Hematopoietic multipotent progenitor cell treated with erythropoietin and hydrocortisone succinate and interleukin-3 and kit ligand, for 8 days (in vitro differentiated cells): ENCODE measurements around the gene DRAM1.
A peak's percentile ranks its signal among the peaks of the same experiment; 100 is the strongest.
"Not testable (repeated sequence)": the region's sequence is repeated elsewhere in the genome, so short reads cannot be mapped to it uniquely, and the experiment has no call there.

ENCODE experiments used
- DNase-seq: peaks from one replicate; pipeline ENCODE4 v3.0.0-alpha.2; 2015

DRAM1 gene

DNA sequence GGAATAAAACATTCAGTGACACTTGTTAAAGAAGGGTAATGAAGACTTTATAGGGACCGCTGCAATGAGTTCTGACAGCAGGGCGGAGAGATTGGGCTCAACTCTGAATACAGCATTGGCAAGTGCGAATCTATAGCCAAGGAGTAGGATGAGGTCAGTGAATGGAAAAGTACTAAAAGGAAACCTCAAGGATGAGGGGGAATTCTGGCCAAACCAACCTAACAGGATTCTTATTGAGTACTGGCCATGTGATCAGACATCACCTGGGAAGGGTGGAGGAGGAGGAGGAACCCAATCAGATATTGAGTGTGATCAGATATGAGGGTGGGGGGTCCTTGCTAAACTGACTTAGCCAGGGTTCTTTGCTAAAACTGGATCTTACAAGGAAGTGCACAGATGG, 31.0 kb downstream of the DRAM1 start:
- DNase-seq: no peak

- no peak for DNase-seq
Measured at GRCh38 chr12:101909646-101910045, 32.3 kb downstream of the DRAM1 start.

GRCh38 chr12:101915841-101916240, 38.5 kb downstream of the DRAM1 start:
- no peak for DNase-seq

- not testable (repeated sequence) for DNase-seq
Measured at GRCh38 chr12:101918805-101919204, 41.4 kb downstream of the DRAM1 start.

DNA sequence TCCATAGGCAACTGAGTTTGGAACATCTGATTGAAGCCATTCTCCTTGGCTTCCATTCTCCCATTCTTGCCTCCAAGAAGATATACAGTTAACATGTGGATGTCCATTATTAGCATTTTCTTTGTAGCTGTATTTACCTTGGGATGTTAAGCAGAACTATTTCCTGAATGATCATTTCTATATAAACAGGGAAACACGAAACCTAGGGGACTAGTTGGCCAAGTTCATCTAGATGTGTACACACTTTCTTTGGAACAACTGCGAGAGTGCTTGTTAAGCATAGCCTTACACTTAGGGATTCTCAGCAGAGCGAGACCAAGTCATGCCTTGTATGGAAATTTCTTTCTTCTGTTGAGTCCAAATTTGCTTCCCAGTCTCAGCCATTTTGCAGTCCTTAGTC, 42.1 kb downstream of the DRAM1 start:
- no peak for DNase-seq

DNA sequence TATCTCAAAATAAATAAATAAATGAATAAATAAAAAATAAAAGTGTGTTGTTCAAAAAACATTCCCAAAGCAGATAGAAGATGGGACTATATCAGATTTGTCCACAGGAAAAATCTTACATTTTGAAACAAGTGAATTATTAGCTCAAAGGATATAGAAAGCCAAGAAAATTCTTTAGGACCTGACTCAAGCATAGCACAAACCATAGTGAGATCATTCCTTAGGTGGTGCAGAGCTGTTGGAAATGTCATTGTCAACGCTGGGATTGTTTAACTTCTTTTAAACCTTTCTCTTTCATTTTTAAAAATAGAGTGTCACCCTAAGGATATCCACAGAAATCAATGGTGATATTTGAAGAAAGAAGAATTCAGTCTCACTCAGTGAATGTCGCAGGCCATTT, 43.5 kb downstream of the DRAM1 start:
- no peak for DNase-seq

DNA sequence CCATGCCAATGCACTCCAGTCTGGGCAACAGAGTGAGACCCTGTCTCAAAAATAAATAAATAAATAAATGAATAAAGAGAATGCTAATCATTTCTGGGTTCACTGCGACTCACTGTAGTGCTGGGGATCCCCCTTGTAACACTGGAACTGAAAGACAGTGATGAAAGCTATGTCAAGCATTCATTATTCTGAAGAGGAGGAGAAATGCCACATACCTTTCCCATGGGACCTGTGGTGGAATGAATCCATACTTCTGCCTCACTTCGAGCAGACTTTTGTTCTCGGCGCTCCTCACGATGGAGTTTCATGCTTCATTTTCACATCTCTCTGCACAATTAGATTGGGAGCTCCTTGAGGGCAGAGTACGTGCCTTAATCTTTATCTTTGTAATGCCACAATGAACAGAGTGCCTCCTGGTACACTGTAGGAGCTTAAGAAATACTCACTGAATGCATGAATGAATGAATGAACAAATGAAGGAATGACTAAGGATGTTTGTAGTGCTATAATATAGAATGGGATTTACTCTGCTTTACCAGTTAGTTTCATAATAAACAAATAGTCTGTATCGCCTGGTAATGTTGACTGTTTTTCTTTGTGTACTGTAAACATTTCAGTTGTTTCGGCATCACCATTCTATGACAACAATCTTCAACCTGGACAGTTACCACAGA, 45.8 kb downstream of the DRAM1 start:
- no peak for DNase-seq

DNA sequence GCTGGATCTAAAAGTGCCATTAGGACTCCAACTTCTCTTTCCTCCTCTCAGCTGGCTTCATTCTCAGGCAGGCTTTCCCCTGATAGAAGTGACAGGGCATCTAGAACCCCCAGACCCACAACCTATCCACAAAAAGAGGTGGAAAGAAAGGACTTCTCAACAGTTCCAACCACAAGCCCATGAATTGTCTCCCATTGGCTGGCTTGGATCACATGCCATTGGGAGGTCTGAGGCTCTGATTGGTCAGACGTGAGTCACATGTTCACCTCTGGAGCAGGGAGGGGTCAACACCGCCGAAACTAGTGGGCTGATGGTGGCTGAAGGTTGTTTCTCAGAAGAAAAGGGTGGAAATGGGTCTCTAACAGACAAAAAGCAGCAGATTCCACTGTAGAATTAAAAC, 47.2 kb downstream of the DRAM1 start:
- peak; percentile 19 for DNase-seq

GRCh38 chr12:101925361-101925760, 48.0 kb downstream of the DRAM1 start:
- no peak for DNase-seq

DNA sequence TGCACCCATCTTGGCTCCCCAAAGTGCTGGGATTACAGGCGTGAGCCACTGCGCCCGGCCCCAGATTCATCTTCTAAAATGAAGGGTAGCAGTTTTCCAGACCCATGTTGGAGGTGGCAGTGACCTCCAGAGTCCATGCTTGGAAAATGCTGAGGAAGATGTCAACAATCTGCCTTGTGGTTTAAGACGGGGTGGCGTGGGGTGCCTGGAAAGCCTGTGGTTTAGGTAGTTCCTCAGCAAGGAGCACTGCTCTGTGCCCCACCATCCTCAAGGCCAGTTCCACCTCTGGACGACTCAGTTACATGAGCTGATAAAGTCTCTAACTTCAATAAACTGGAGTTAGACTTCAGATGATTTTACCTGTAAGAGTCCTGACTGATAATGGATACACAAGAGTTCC, 48.6 kb downstream of the DRAM1 start:
- no peak for DNase-seq

- no peak for DNase-seq
Measured at GRCh38 chr12:101927036-101927435, 49.7 kb downstream of the DRAM1 start.

DNA sequence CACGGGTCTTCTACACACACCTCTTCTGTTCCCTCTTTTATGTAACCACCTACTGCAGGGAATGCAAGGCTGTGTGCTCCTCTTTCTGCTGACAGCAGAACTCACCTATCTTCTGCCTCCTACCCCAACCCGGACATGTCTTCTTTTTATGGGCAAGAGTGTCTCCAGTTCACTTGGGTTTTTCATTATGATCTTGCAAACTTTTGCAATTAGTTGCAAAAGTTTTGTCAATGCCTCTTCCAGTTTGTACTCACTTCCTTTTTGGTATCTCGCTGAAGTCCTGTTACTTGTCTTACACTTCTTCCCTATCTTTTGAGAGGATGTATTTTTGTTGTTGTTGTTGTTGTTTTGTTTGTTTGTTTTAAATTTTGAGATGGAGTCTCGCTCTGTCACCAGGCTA, 50.6 kb downstream of the DRAM1 start:
- no peak for DNase-seq

DNA sequence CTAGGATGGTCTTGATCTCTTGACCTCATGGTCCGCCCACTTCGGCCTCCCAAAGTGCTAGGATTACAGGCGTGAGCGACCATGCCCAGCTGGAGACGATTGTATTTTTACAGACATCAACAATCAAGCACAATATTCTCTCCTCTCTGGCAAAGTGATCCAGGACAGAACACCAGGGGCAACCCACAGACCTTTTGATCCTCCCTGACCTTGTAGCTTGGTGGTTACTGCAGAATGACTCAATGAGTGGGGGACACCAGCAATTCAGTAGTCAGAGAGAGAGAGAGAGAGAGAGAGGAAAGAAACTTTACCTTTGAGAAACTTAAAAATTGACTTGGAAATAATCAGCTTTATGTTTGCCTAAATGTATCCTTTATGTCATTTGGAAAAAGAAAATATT, 51.2 kb downstream of the DRAM1 start:
- no peak for DNase-seq

DNA sequence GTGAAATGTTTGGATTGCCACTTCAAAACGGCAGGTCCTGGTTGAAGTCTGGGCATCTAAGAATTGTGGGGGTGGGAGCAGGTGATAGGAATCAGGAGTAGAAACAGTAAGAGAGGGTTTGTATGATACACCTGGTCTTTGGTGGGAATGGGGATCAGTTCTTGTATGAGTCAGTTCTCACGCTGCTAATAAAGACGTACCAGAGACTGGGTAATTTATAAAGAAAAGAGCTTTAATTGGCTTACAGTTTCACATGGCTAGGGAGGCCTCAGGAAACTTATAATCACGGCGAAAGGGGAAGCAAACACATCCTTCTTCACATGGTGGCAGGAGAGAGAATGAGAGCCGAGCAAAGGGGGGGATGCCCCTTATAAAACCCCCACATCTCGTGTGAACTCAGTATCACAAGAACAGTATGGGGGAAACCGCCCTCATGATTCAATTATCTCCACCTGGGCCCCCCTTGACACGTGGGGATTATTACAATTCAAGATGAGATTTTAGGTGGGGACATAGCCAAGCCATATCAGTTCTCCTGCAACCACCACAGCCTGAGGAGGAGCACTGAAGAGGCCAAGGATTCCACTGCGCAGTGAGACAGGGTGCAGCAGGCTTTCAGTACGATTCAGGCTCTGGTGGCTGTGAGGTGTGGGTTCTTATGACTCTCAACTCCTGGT, 52.1 kb downstream of the DRAM1 start:
- no peak for DNase-seq

DNA sequence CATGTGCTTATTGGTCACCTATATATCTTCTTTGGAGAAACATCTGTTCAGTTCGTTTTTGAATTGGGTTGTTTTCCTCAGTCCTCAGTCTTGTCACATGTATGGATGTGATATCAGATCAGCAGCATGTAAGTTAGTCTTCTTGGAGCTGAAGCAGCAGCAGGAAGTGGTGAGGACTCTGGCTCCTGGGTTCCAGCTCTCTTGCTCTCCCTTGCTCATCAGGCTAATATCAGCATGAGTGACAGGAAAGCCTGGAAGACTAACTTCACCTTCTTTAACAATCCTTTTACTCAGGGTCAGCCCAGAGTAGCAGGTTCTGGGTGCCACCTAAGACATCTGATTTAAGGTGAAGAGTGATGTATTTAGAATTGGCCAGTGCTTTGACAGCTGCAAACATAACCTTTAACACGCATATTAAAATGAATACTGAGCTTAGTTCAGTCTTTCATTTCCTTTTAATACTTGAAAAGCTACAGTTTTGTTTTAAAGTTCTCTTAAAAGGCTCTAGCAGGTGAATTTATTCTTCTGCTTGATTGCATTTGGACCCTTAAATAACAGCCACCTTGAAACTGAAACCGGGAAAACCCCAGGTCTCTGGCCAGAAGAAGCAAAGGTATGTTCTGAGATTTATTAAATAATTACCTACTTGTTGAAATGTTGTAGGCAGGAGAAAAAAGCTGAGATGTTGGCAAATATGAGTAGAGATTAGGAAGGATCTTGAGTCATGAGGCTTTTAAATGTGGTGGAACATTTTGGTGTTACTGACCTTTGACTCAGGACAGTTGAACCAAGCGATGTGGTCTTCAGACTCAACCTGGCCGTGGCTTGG, 54.3 kb downstream of the DRAM1 start:
- no peak for DNase-seq

GRCh38 chr12:101933866-101934514, 56.6 kb downstream of the DRAM1 start:
- no peak for DNase-seq

DNA sequence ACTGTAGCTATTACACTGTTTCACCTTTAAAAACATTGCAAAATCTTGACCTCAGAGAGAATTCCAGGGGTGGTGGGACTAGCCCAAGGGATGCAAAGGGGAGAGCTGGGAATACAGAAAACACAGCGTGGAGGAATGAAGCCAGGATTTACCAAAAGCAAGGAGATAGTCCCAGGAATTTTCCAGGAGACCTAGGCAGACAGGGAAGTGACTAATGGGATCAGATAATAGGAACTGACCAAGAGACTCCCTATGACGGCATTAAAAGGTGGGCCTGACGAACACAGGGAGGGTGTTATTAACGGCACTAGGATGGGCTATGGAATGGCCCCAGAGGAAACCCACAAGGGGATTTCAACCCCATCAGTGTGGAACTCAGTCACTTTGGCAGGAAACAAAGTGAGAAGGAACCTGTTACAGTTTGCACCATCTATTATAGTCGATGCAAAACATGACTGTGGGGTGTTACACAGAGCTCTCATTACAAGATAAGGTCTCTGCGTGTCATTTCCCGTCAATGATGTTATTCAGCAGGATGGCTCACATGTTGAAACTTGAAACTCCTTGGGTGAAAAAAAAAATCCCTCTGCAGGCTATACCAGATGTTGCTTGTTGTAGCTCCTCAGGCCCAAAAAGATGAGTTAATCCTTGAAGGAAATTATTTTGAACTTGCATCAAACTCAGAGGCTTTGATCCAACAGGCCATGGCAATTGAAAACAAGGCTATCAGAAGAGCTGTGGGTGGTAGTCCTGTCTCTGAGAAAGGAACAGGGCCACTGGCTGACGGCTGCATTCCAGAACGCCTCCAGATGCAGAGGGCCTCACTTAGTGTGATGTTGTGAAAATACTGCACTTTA, 58.7 kb downstream of the DRAM1 start:
- DNase-seq: peak; percentile 12

DNA sequence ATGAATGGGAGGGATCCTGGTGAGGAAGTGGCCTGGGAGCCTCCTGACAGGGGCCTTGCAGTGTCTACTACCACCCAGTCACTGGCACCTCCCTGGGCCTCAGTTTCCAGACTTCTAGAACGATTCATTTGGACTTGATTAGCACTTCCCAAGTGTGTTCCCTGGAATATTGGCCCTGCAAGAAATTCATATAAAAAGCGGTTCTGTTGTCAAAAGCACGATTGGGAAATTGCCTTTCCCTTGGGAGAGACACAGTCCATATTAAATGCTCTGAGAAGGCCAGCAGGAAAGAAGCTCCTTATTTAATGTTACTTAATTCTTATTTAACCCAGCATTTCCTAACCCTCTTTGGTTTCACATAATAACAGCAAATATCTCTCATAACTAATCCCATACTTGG, 61.9 kb downstream of the DRAM1 start:
- no peak for DNase-seq

DNA sequence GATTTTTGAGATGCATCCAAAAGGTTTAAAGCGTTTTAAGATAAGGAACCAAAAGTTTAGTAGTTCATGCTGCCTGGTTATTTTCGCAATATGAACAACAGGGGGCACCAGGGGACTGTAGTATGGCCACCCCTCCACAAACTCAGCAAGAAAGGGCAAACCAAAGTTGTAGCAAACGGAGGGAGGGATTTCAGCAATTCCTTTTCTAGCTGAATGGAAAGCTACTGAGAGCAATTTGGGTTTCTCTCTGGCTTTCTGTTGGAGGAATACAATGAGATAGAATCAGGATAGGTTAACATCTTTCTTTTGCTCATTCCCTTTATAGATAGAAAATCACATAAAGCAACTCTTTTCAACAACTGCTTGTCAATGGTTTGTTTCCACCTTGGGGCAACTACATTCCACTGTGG, 62.5 kb downstream of the DRAM1 start:
- peak; percentile 81 for DNase-seq

- DNase-seq: no peak
Measured at GRCh38 chr12:101940400-101940950, 63.1 kb downstream of the DRAM1 start.

DNA sequence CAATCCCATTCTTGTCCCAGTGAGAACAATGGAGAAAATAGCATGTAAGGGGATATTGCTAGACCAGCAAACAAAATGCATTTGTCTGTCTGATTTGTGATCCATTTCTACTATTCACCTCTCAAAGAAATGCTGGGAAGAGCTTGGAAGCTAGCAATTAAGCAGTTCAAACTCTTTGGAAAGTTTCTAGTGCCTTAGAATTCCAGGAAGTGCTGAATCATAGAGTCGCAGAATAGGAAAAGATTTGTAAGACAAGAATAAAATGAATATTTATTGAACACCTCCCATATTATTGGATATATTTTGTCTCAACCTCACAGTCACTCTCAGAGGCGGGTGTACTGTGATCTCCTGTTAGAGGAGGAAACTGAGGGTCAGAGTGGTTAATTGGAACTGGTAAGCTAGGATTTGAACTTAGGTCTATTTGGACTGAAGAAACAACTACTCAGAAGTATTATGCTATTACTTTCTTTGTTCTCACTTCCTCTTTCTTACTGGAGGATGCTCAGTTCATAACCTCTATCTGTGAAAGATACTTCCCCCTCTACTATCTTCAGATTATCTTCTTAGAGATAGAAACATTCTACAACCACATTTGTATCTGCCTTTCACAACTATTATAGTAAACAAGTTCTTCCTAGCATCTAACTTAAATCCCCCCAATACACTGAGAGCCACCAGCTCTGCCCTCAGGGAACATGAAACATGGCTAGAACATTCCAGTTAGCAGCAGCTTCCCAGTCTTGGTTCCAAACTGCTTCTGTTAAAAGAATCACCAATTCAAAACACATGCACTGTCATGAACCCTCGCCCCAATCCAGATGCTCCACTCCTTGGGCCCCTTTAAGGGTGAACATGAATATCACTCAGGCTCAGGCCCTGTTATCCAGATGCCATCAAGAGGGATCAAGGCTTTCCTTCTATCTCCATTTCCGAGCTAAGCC, 64.2 kb downstream of the DRAM1 start:
- DNase-seq: no peak
